Neutrophil (primary cell): ENCODE measurements around the gene KAT6B.

Experiments used
- H3K27ac ChIP-seq: fragments of 200-600 bp; sonication (generic); 2 replicates; pipeline ENCODE4 v1.5.1; 2016; ENCODE audit warnings: mild to moderate bottlenecking, moderate library complexity
- H3K27me3 ChIP-seq: fragments of 200-600 bp; sonication (generic); 2 replicates; pipeline ENCODE4 v1.6.0; 2016; ENCODE audit warnings: mild to moderate bottlenecking
- H3K36me3 ChIP-seq: fragments of 200-600 bp; sonication (generic); 2 replicates; pipeline ENCODE4 v1.5.1; 2017
- H3K4me1 ChIP-seq, 2 experiments: fragments of 200-600 bp in 1 of 2; sonication (generic) in 1 of 2; 1 replicate in 1 of 2; 2 replicates in 1 of 2; pipeline versions ENCODE4 v1.5.1 to v1.6.1; 2013 to 2016; ENCODE audit warnings: low read depth in 1 of 2, low read length in 1 of 2, mild to moderate bottlenecking in 1 of 2, moderate library complexity in 1 of 2; ENCODE audit not compliant: control insufficient read depth in 1 of 2, insufficient read depth in 1 of 2
- H3K4me3 ChIP-seq, 2 experiments: fragments of 200-600 bp in 1 of 2; sonication (generic) in 1 of 2; 1 replicate in 1 of 2; 2 replicates in 1 of 2; pipeline ENCODE4 v1.5.1; 2013 to 2016; ENCODE audit warnings: low read depth in 1 of 2, low read length in 1 of 2, mild to moderate bottlenecking in 1 of 2, moderate library complexity in 1 of 2
- H3K9me3 ChIP-seq: fragments of 200-600 bp; sonication (generic); 2 replicates; pipeline ENCODE4 v1.5.1; 2016
- CTCF ChIP-seq: fragments of 200-600 bp; sonication (generic); IDR thresholded peaks from 2 replicates; pipeline ENCODE4 v1.5.1; 2016; ENCODE audit warnings: antibody characterized with exemption

Gene KAT6B

GRCh38 chr10:74821501-74821900 is 4.9 kb upstream of the KAT6B start:
- H3K36me3 ChIP-seq = no peaks in the 10 kb centered on the region
- no peak overlapping the region for H3K27ac ChIP-seq

GRCh38 chr10:74822101-74822500 is 4.3 kb upstream of the KAT6B start:
- Histone ChIP-seq H3K4me1 (peaks cover 11 to 16% of the 10 kb centered on the region in 2 experiments), H3K4me3 (no peak overlapping the region), H3K36me3 (no peaks in the 10 kb centered on the region), H3K27ac (no peak overlapping the region), H3K9me3 (no peaks in the 10 kb centered on the region), H3K27me3 (no peaks in the 10 kb centered on the region)
- TF ChIP-seq CTCF = no peak

More at GRCh38 chr10:74821501-74821900, 4.9 kb upstream of the KAT6B start:
- Histone ChIP-seq H3K27me3 (no peaks in the 10 kb centered on the region), H3K9me3 (peaks cover 5% of the 10 kb centered on the region), H3K4me3 (no peak overlapping the region), H3K4me1 (peaks cover 9 to 14% of the 10 kb centered on the region in 2 experiments)
- no peak for TF ChIP-seq CTCF

- no peak for TF ChIP-seq CTCF
- H3K4me1 ChIP-seq = peaks cover 16 to 21% of the 10 kb centered on the region in 2 experiments
- H3K4me3 ChIP-seq = no peak overlapping the region
- no peaks in the 10 kb centered on the region for H3K9me3 ChIP-seq
- H3K36me3 ChIP-seq = no peaks in the 10 kb centered on the region
- H3K27me3 ChIP-seq = no peaks in the 10 kb centered on the region
- no peak overlapping the region for H3K27ac ChIP-seq
Observed at GRCh38 chr10:74822521-74823089, 3.8 kb upstream of the KAT6B start.

- Histone ChIP-seq H3K9me3 (no peaks in the 10 kb centered on the region), H3K27me3 (no peaks in the 10 kb centered on the region), H3K4me1 (peaks cover 20 to 27% of the 10 kb centered on the region in 2 experiments), H3K36me3 (no peaks in the 10 kb centered on the region), H3K27ac (peak overlapping the region; percentile 21), H3K4me3 (no peak overlapping the region)
- no peak for TF ChIP-seq CTCF
Observed at GRCh38 chr10:74823791-74824183, 2.6 kb upstream of the KAT6B start.

- H3K9me3 ChIP-seq = no peaks in the 10 kb centered on the region
- TF ChIP-seq CTCF = no peak
- peak overlapping the region; percentile 88 to 100 for H3K4me3 ChIP-seq
- H3K4me1 ChIP-seq = peaks cover 20 to 27% of the 10 kb centered on the region in 2 experiments
- peak overlapping the region; percentile 99 for H3K27ac ChIP-seq
- H3K36me3 ChIP-seq = no peaks in the 10 kb centered on the region
- H3K27me3 ChIP-seq = no peaks in the 10 kb centered on the region
Observed at GRCh38 chr10:74824184-74824899, 2.1 kb upstream of the KAT6B start.
